Mesenchymal stem cell (in vitro differentiated cells and primary cell): ENCODE measurements around the gene SLC29A3.

ENCODE experiments used
- DNase-seq: peaks from one replicate; pipeline ENCODE4 v3.0.0-alpha.2; 2013
- H2AFZ ChIP-seq: one replicate; pipeline ENCODE4 v1.6.1; 2013; ENCODE audit warnings: low read depth, mild to moderate bottlenecking, control low read depth, inconsistent platforms, low read length, moderate library complexity
- H2AK5ac ChIP-seq: 2 replicates; pipeline ENCODE4 v1.6.1; 2013; ENCODE audit warnings: low read length, moderate library complexity, mild to moderate bottlenecking, inconsistent platforms; ENCODE audit not compliant: severe bottlenecking
- H2BK120ac ChIP-seq: one replicate; pipeline ENCODE4 v1.6.1; 2013; ENCODE audit warnings: low read depth, mild to moderate bottlenecking, inconsistent platforms, low read length, moderate library complexity
- H2BK12ac ChIP-seq, 2 experiments: one replicate each; pipeline ENCODE4 v1.6.1; 2013; ENCODE audit warnings: inconsistent platforms in 2 of 2, low read length in 2 of 2, mild to moderate bottlenecking in 2 of 2, moderate library complexity in 2 of 2, control low read depth in 1 of 2
- H2BK15ac ChIP-seq: one replicate; pipeline ENCODE4 v1.6.1; 2013; ENCODE audit warnings: mild to moderate bottlenecking, low read depth, inconsistent platforms; ENCODE audit not compliant: poor library complexity, severe bottlenecking
- H2BK5ac ChIP-seq: 2 replicates; pipeline ENCODE4 v1.6.1; 2013; ENCODE audit warnings: low read depth, mild to moderate bottlenecking, low read length, control low read depth, inconsistent platforms; ENCODE audit not compliant: poor library complexity, severe bottlenecking
- H3K14ac ChIP-seq, 2 experiments: one replicate each; pipeline ENCODE4 v1.6.1; 2013; ENCODE audit warnings: inconsistent platforms in 2 of 2, low read length in 2 of 2, control low read depth in 1 of 2, mild to moderate bottlenecking in 1 of 2, moderate library complexity in 1 of 2
- H3K18ac ChIP-seq, 2 experiments: one replicate each; pipeline ENCODE4 v1.6.1; 2013; ENCODE audit warnings: inconsistent platforms in 2 of 2, low read length in 2 of 2, control low read depth in 1 of 2, low read depth in 1 of 2, mild to moderate bottlenecking in 1 of 2
- H3K23ac ChIP-seq, 2 experiments: one replicate each; pipeline ENCODE4 v1.6.1; 2013; ENCODE audit warnings: inconsistent platforms in 2 of 2, low read length in 2 of 2, mild to moderate bottlenecking in 2 of 2, moderate library complexity in 2 of 2, control low read depth in 1 of 2
- H3K27ac ChIP-seq: 2 replicates; pipeline ENCODE4 v1.5.1; 2013; ENCODE audit warnings: mild to moderate bottlenecking, moderate library complexity, low read length, control low read depth, inconsistent platforms; ENCODE audit not compliant: poor library complexity, severe bottlenecking
- H3K27me3 ChIP-seq, 2 experiments: 2 replicates each; pipeline versions ENCODE4 v1.6.1 to v1.7.0; 2013; ENCODE audit warnings: low read length in 2 of 2, mild to moderate bottlenecking in 2 of 2, moderate library complexity in 2 of 2, control low read depth in 1 of 2, inconsistent platforms in 1 of 2; ENCODE audit not compliant: control insufficient read depth in 1 of 2, insufficient read depth in 1 of 2
- H3K36me3 ChIP-seq, 2 experiments: 2 replicates each; pipeline versions ENCODE4 v1.6.1 to v1.7.0; 2013; ENCODE audit warnings: low read length in 2 of 2, control low read depth in 1 of 2, inconsistent platforms in 1 of 2, low read depth in 1 of 2, mild to moderate bottlenecking in 1 of 2; ENCODE audit not compliant: insufficient read depth in 2 of 2, control insufficient read depth in 1 of 2
- H3K4ac ChIP-seq, 2 experiments: one replicate each; pipeline ENCODE4 v1.6.1; 2013; ENCODE audit warnings: inconsistent platforms in 2 of 2, low read length in 2 of 2, mild to moderate bottlenecking in 2 of 2, moderate library complexity in 2 of 2, control low read depth in 1 of 2, low read depth in 1 of 2
- H3K4me1 ChIP-seq: 2 replicates; pipeline ENCODE4 v1.6.1; 2013; ENCODE audit warnings: low read depth, low read length, control low read depth; ENCODE audit not compliant: control insufficient read depth, insufficient read depth
- H3K4me2 ChIP-seq: 2 replicates; pipeline ENCODE4 v1.6.1; 2013; ENCODE audit warnings: low read length, mild to moderate bottlenecking, inconsistent platforms; ENCODE audit not compliant: poor library complexity, severe bottlenecking
- H3K4me3 ChIP-seq, 2 experiments: 2 replicates each; pipeline versions ENCODE4 v1.5.1 to v1.7.0; 2013; ENCODE audit warnings: low read length in 2 of 2, mild to moderate bottlenecking in 2 of 2, control low read depth in 1 of 2, low read depth in 1 of 2; ENCODE audit not compliant: insufficient read depth in 1 of 2
- H3K79me1 ChIP-seq: replicated peaks from 2 replicates; pipeline ENCODE4 v1.6.1; 2013; ENCODE audit warnings: mild to moderate bottlenecking, control low read depth, low read length, inconsistent platforms; ENCODE audit not compliant: poor library complexity, severe bottlenecking
- H3K9ac ChIP-seq: 2 replicates; pipeline ENCODE4 v1.7.0; 2013; ENCODE audit warnings: mild to moderate bottlenecking, low read length, moderate library complexity
- H3K9me3 ChIP-seq: 2 replicates; pipeline ENCODE4 v1.7.0; 2013; ENCODE audit warnings: mild to moderate bottlenecking, low read length; ENCODE audit not compliant: control insufficient read depth
- H4K8ac ChIP-seq: one replicate; pipeline ENCODE4 v1.6.1; 2013; ENCODE audit warnings: inconsistent platforms, mild to moderate bottlenecking, low read length, moderate library complexity
- H4K91ac ChIP-seq: one replicate; pipeline ENCODE4 v1.6.1; 2013; ENCODE audit warnings: mild to moderate bottlenecking, low read length, inconsistent platforms
- WGBS: methylation state at CpG from one replicate; pipeline ENCODE4 v1.1.7; 2013; ENCODE audit warnings: mixed read lengths; 5-methylcytosine and 5-hydroxymethylcytosine counted together

Gene SLC29A3

GRCh38 chr10:71308985-71309384 lies 10.1 kb upstream of the SLC29A3 start:
- no peak overlapping the region for H3K4me2 ChIP-seq
- H3K14ac ChIP-seq, result no peak overlapping the region
- no peak overlapping the region for H4K8ac ChIP-seq
- no peak overlapping the region for H3K27ac ChIP-seq
- H2BK120ac ChIP-seq, result no peak overlapping the region
- no peaks in the 10 kb centered on the region for H3K4me1 ChIP-seq
- H3K27me3 ChIP-seq, result peaks cover 0 to 56% of the 10 kb centered on the region in 2 experiments
- no peaks in the 10 kb centered on the region for H3K36me3 ChIP-seq
- no peak overlapping the region for H3K4me3 ChIP-seq
- no peak overlapping the region for H2AFZ ChIP-seq
- no peak overlapping the region for H3K4ac ChIP-seq
- DNase-seq, result no peak
- H2BK15ac ChIP-seq, result no peak overlapping the region
- H2BK5ac ChIP-seq, result no peak overlapping the region
- no peak overlapping the region for H3K23ac ChIP-seq
- no peaks in the 10 kb centered on the region for H3K9me3 ChIP-seq
- no peak overlapping the region for H2BK12ac ChIP-seq
- no peak overlapping the region for H3K18ac ChIP-seq
- no peak overlapping the region for H3K9ac ChIP-seq
- 96% methylated on average over 2 of the region's 3 CpGs for WGBS
- H3K79me1 ChIP-seq, result no peaks in the 10 kb centered on the region
- no peak overlapping the region for H4K91ac ChIP-seq
- H2AK5ac ChIP-seq, result no peak overlapping the region

DNA sequence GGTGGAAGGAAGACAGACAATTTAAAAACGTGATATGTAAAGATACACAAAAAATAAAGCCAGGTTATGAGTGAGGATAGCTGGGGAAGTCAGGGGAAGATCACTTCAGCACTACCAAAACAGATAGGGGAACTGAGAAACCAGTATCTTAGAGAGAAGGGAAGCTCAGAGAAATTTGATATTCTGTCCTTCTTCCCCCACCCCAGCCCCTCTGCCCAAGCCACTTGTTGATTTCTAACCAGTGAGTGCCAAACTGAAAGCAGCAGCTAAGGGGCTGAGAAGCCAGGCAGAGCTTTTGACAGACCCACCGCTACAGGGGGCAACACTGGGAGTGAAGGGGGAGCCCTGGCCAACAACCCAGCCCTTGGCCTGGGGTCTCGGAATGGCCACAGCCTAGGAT lies 9.1 kb upstream of the SLC29A3 start:
- Histone ChIP-seq H3K9me3 (no peaks in the 10 kb centered on the region), H3K79me1 (no peaks in the 10 kb centered on the region), H2BK15ac (no peak overlapping the region), H3K4me1 (no peaks in the 10 kb centered on the region), H3K14ac (no peak overlapping the region), H2AFZ (no peak overlapping the region), H3K18ac (no peak overlapping the region), H4K91ac (no peak overlapping the region), H2AK5ac (no peak overlapping the region), H3K4ac (no peak overlapping the region), H3K27me3 (peaks cover 0 to 53% of the 10 kb centered on the region in 2 experiments), H3K23ac (no peak overlapping the region), H2BK120ac (no peak overlapping the region), H3K27ac (no peak overlapping the region), H3K4me2 (no peak overlapping the region), H2BK12ac (no peak overlapping the region), H4K8ac (no peak overlapping the region), H3K4me3 (no peak overlapping the region), H2BK5ac (no peak overlapping the region), H3K9ac (no peak overlapping the region), H3K36me3 (no peaks in the 10 kb centered on the region)
- no peak for DNase-seq
- 53% methylated on average over 2 of the region's 3 CpGs for WGBS

DNA sequence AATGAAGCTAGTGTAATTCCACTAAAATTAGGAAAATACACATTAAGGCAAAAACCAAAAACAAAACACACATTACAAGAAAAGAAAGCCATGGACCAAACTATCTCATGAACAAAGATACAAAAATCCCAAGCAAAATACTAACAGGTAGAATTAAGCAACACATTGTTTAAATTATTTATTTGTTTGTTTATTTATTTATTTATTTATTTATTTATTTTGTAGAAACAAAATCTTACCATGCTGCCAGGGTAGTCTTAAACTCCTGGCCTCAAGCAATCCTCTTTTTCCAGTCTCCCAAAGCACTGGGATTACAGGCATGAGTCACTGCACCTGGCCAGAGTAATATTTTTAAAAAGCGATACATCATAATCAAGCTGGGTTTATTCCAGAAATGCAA lies 6.8 kb upstream of the SLC29A3 start:
- H3K4me1 ChIP-seq, result no peaks in the 10 kb centered on the region
- no peak overlapping the region for H3K4me3 ChIP-seq
- H3K27ac ChIP-seq, result no peak overlapping the region
- H3K9me3 ChIP-seq, result no peaks in the 10 kb centered on the region
- no peak for DNase-seq
- no peak overlapping the region for H3K23ac ChIP-seq
- no peaks in the 10 kb centered on the region for H3K79me1 ChIP-seq
- no peak overlapping the region for H2AK5ac ChIP-seq
- no peak overlapping the region for H2BK15ac ChIP-seq
- no peak overlapping the region for H3K4ac ChIP-seq
- H3K9ac ChIP-seq, result no peak overlapping the region
- H4K8ac ChIP-seq, result no peak overlapping the region
- no peak overlapping the region for H3K18ac ChIP-seq
- H3K36me3 ChIP-seq, result no peaks in the 10 kb centered on the region
- no peak overlapping the region for H3K14ac ChIP-seq
- H3K27me3 ChIP-seq, result peaks cover 0 to 59% of the 10 kb centered on the region in 2 experiments
- no peak overlapping the region for H4K91ac ChIP-seq
- H2BK120ac ChIP-seq, result no peak overlapping the region
- no CpG with 5 or more reads among the region's 1 CpG for WGBS
- no peak overlapping the region for H2BK12ac ChIP-seq
- no peak overlapping the region for H3K4me2 ChIP-seq
- H2BK5ac ChIP-seq, result no peak overlapping the region
- H2AFZ ChIP-seq, result no peak overlapping the region

DNA sequence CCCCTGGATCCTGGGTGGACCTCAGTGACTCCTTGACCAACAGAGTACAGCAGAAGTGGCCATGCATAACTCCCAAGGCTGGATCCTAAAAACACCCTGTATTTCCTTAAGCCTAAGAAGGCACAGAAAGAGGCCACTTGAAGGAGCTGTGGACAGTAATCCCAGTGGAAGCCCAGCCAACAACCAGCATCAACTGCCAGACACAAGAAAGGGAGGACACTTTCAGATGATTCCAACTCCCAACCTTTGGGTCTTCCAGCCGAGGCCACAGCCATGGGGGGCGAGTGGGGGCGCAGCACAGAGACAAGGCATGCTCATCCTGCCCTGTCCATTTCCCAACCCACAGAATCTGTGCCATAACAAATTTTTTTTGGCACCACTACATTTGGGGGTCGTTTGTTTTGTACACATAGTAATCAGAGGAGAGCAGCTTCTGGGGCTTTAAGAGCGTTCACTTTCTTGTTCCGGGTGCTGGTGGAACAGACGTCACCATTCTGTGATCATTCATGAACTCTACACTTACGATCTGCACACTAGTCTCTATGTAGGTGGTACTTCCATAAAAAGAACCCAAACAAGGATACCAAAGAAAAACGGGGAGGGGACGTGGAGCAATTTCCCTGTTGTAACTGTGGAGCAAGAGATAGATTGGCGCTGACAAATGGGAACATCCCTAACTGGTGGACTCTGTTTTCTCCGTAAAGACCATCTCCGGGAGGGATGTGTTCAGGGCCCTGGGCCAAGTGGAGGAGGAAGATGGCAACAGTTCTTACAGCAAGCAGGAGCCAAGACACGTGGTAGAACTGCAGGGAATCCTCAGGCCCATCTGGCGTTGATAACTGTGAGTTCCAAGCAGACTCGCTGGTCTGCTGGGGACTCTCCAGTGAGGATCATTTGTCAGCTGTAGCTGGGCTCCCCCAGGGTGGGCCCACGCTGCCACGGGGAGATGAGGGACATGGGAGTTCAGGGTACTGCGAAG lies 6.0 kb upstream of the SLC29A3 start:
- Histone ChIP-seq H3K4me3 (peak overlapping the region in 1 of 2 experiments; percentile 52), H3K27me3 (peaks cover 0 to 67% of the 10 kb centered on the region in 2 experiments), H3K4me1 (no peaks in the 10 kb centered on the region), H3K4me2 (no peak overlapping the region), H2AFZ (no peak overlapping the region), H2BK15ac (no peak overlapping the region), H4K8ac (no peak overlapping the region), H4K91ac (no peak overlapping the region), H3K14ac (no peak overlapping the region), H3K9ac (peak overlapping the region; percentile 85), H3K23ac (no peak overlapping the region), H2BK120ac (no peak overlapping the region), H2BK5ac (no peak overlapping the region), H3K9me3 (no peaks in the 10 kb centered on the region), H3K36me3 (no peaks in the 10 kb centered on the region), H3K4ac (no peak overlapping the region), H3K79me1 (no peaks in the 10 kb centered on the region), H2AK5ac (no peak overlapping the region), H3K18ac (no peak overlapping the region), H3K27ac (no peak overlapping the region), H2BK12ac (no peak overlapping the region)
- no peak for DNase-seq
- WGBS, result 67% methylated on average over 11 of the region's 19 CpGs
